Breast epithelium (tissue), 4 donors: ENCODE results near the gene ADCY2. TPM values are rescaled to one million over a fixed set of nuclear protein-coding genes. Genes with fewer than 3 reads are reported as not detected.

Source experiments
- DNase-seq, 2 donors: peaks; one replicate each; pipeline ENCODE4 v3.0.0-alpha.2; 2019; ENCODE audit warnings: low spot score in 2 of 2
- H3K27ac ChIP-seq, 2 donors: fragments of 200-600 bp; sonication (generic) in 1 of 2; one replicate each; pipeline ENCODE4 v1.5.1; 2016 to 2019; ENCODE audit warnings: mild to moderate bottlenecking in 1 of 2
- H3K27me3 ChIP-seq, 2 donors: fragments of 200-600 bp; sonication (generic) in 1 of 2; one replicate each; pipeline versions ENCODE4 v1.5.1 to v1.6.0; 2017 to 2019; ENCODE audit warnings: control low read depth in 1 of 2, mild to moderate bottlenecking in 1 of 2
- H3K36me3 ChIP-seq: fragments of 200-600 bp; one replicate; pipeline ENCODE4 v1.5.1; 2019
- H3K4me1 ChIP-seq, 2 donors: fragments of 200-600 bp; sonication (generic); one replicate each; pipeline ENCODE4 v1.5.1; 2016 to 2019; ENCODE audit warnings: control low read depth in 1 of 2
- H3K4me3 ChIP-seq, 3 donors: fragments of 200-600 bp; sonication (generic); 1 replicate in 2 of 3; 2 replicates in 1 of 3; pipeline ENCODE4 v1.5.1; 2016 to 2019; ENCODE audit warnings: mild to moderate bottlenecking in 3 of 3, moderate library complexity in 2 of 3
- H3K9me3 ChIP-seq, 2 donors: fragments of 200-600 bp; sonication (generic) in 1 of 2; one replicate each; pipeline ENCODE4 v1.5.1; 2016 to 2019; ENCODE audit warnings: control low read depth in 1 of 2
- CTCF ChIP-seq, 3 donors: fragments of 450-650 bp; IDR thresholded peaks; one replicate each; pipeline ENCODE4 v1.5.1; 2016 to 2017; ENCODE audit warnings: antibody characterized with exemption in 3 of 3, mild to moderate bottlenecking in 3 of 3, moderate library complexity in 3 of 3
- POLR2A ChIP-seq: fragments of 450-650 bp; IDR thresholded peaks from one replicate; pipeline ENCODE4 v1.6.1; 2016; ENCODE audit warnings: antibody characterized with exemption, mild to moderate bottlenecking, moderate library complexity
- POLR2AphosphoS5 ChIP-seq, 3 donors: sonication (generic); formaldehyde crosslinking; IDR thresholded peaks; one replicate each; pipeline ENCODE4 v1.6.1; 2017; ENCODE audit warnings: antibody characterized with exemption in 3 of 3
- intact Hi-C: fragments of 100-400 bp; cut with DNase I; formaldehyde crosslinking; loops from one replicate; pipeline ENCODE4 v1.15.1; 2023; ENCODE audit warnings: low total_unique reads
- total RNA-seq, 3 donors: library from RNA; depleted of rRNA; stranded (reverse); fragments of >200 nt; gene quantifications; one replicate each; pipeline ENCODE4 v1.1.0, GENCODE V29; 2016

The ADCY2 gene
- total RNA-seq, 3 donors from 2014 or later = 3.8 to 30.1 (median 4.9) TPM

- Histone ChIP-seq H3K27ac (no peak overlapping the region), H3K27me3 (no peaks in the 10 kb centered on the region), H3K36me3 (no peaks in the 10 kb centered on the region), H3K4me3 (no peak overlapping the region), H3K4me1 (no peaks in the 10 kb centered on the region), H3K9me3 (no peaks in the 10 kb centered on the region)
- intact Hi-C loops = no loop called here
- no peak for TF ChIP-seq POLR2AphosphoS5 (IDR thresholded peaks at IDR 0.05)
- TF ChIP-seq POLR2A = no peak
- no peak for TF ChIP-seq CTCF (IDR thresholded peaks at IDR 0.05)
- DNase-seq = no peak
Observed at GRCh38 chr5:7808998-7809397, 413.1 kb downstream of the ADCY2 start.

GRCh38 chr5:7811715-7812114 is 415.8 kb downstream of the ADCY2 start:
- TF ChIP-seq POLR2AphosphoS5 (IDR thresholded peaks at IDR 0.05) = no peak
- no peak for TF ChIP-seq CTCF (IDR thresholded peaks at IDR 0.05)
- TF ChIP-seq POLR2A = no peak
- no peak for DNase-seq
- intact Hi-C loops = no loop called here
- H3K4me1 ChIP-seq = no peaks in the 10 kb centered on the region
- H3K27me3 ChIP-seq = no peaks in the 10 kb centered on the region
- H3K36me3 ChIP-seq = no peaks in the 10 kb centered on the region
- no peak overlapping the region for H3K27ac ChIP-seq
- no peaks in the 10 kb centered on the region for H3K9me3 ChIP-seq
- no peak overlapping the region for H3K4me3 ChIP-seq

GRCh38 chr5:7813007-7813406 is 417.1 kb downstream of the ADCY2 start:
- no peak for DNase-seq
- Histone ChIP-seq H3K27ac (peak overlapping the region in 1 of 2 donors; percentile 40), H3K27me3 (no peaks in the 10 kb centered on the region), H3K4me3 (no peak overlapping the region), H3K9me3 (no peaks in the 10 kb centered on the region), H3K36me3 (no peaks in the 10 kb centered on the region), H3K4me1 (no peaks in the 10 kb centered on the region)
- intact Hi-C loops = no loop called here
- no peak for TF ChIP-seq POLR2A
- no peak for TF ChIP-seq POLR2AphosphoS5 (IDR thresholded peaks at IDR 0.05)
- no peak for TF ChIP-seq CTCF (IDR thresholded peaks at IDR 0.05)

GRCh38 chr5:7813576-7813975 is 417.6 kb downstream of the ADCY2 start:
- no peaks in the 10 kb centered on the region for H3K36me3 ChIP-seq
- no peaks in the 10 kb centered on the region for H3K4me1 ChIP-seq
- intact Hi-C loops = no loop called here
- H3K9me3 ChIP-seq = no peaks in the 10 kb centered on the region
- DNase-seq = no peak
- TF ChIP-seq CTCF (IDR thresholded peaks at IDR 0.05) (no peak), POLR2A (no peak), POLR2AphosphoS5 (IDR thresholded peaks at IDR 0.05) (no peak)
- peak overlapping the region in 1 of 2 donors; percentile 8 for H3K27ac ChIP-seq
- no peaks in the 10 kb centered on the region for H3K27me3 ChIP-seq
- H3K4me3 ChIP-seq = no peak overlapping the region

GRCh38 chr5:7814816-7815215 is 418.9 kb downstream of the ADCY2 start:
- Histone ChIP-seq H3K27me3 (no peaks in the 10 kb centered on the region), H3K27ac (no peak overlapping the region), H3K4me3 (no peak overlapping the region), H3K36me3 (no peaks in the 10 kb centered on the region), H3K9me3 (no peaks in the 10 kb centered on the region), H3K4me1 (no peaks in the 10 kb centered on the region)
- TF ChIP-seq POLR2A = no peak
- TF ChIP-seq POLR2AphosphoS5 (IDR thresholded peaks at IDR 0.05) = no peak
- no peak for TF ChIP-seq CTCF (IDR thresholded peaks at IDR 0.05)
- intact Hi-C loops = no loop called here
- no peak for DNase-seq
